PC-9 (cell line): ENCODE measurements around the gene MDH1. TPM values are rescaled to one million over a fixed set of nuclear protein-coding genes. Genes with fewer than 3 reads are reported as not detected.

Experiments
- Bru-seq: library from RNA; stranded (reverse); fragments of 400-500 nt; gene quantifications from one replicate; lab custom pipeline; 2021; lab: Mats Ljungman, UMichigan
- BruChase-seq, 2 experiments: library from RNA; stranded (reverse); fragments of 400-500 nt; gene quantifications; one replicate each; lab custom pipeline; 2021; lab: Mats Ljungman, UMichigan
- BruUV-seq: library from RNA; stranded (reverse); fragments of 400-500 nt; replicated peaks from 2 replicates; lab custom pipeline; 2021; lab: Mats Ljungman, UMichigan
- CTCF ChIA-PET: fragments of 300-600 bp; sonication (Branson Sonifier 250); formaldehyde crosslinking; loops from one replicate; lab custom pipeline; 2022; ENCODE audit warnings: antibody characterized with exemption; lab: Charles Lee
- POLR2A ChIA-PET: fragments of 300-600 bp; sonication (Branson Sonifier 250); formaldehyde crosslinking; loops from one replicate; lab custom pipeline; 2022; ENCODE audit warnings: antibody characterized with exemption; ENCODE audit not compliant: unreplicated experiment; lab: Charles Lee
- DNase-seq, 2 experiments: peaks; one replicate each; pipeline versions ENCODE4 v3.0.0 to v3.0.0-alpha.2; 2015 to 2022; ENCODE audit warnings: mixed read lengths in 1 of 2
- H2AFZ ChIP-seq: fragments of 200-600 bp; sonication (generic); 2 replicates; pipeline ENCODE4 v1.8.1; 2017; ENCODE audit warnings: antibody characterized with exemption
- H3F3A ChIP-seq: fragments of 200-600 bp; sonication (generic); 2 replicates; pipeline ENCODE4 v1.8.1; 2017; ENCODE audit warnings: antibody characterized with exemption, mild to moderate bottlenecking, low read depth; ENCODE audit not compliant: insufficient read depth
- H3K27ac ChIP-seq: fragments of 200-600 bp; sonication (generic); 2 replicates; pipeline ENCODE4 v1.6.1; 2016; ENCODE audit warnings: mixed run types
- H3K27me3 ChIP-seq: fragments of 200-600 bp; sonication (generic); 2 replicates; pipeline ENCODE4 v1.6.1; 2016; ENCODE audit warnings: low read depth, mixed run types; ENCODE audit not compliant: insufficient read depth
- H3K36me3 ChIP-seq: fragments of 200-600 bp; sonication (generic); 2 replicates; pipeline ENCODE4 v1.6.1; 2016; ENCODE audit warnings: low read depth, mixed run types
- H3K4me1 ChIP-seq: fragments of 200-600 bp; sonication (generic); replicated peaks from 2 replicates; pipeline ENCODE4 v1.6.1; 2016; ENCODE audit warnings: mixed run types; ENCODE audit not compliant: insufficient read depth
- H3K4me2 ChIP-seq: fragments of 200-600 bp; sonication (generic); 2 replicates; pipeline ENCODE4 v1.6.1; 2017; ENCODE audit warnings: mixed run types
- H3K4me3 ChIP-seq: fragments of 200-600 bp; sonication (generic); 2 replicates; pipeline ENCODE4 v1.6.1; 2016; ENCODE audit warnings: mixed run types
- H3K79me2 ChIP-seq: fragments of 200-600 bp; sonication (generic); 2 replicates; pipeline ENCODE4 v1.6.1; 2017; ENCODE audit warnings: low read depth, mixed run types
- H3K9me2 ChIP-seq: fragments of 200-600 bp; sonication (generic); 2 replicates; pipeline ENCODE4 v1.8.1; 2017; ENCODE audit warnings: mild to moderate bottlenecking; ENCODE audit not compliant: insufficient read depth
- H3K9me3 ChIP-seq: fragments of 200-600 bp; sonication (generic); 2 replicates; pipeline ENCODE4 v1.8.1; 2016; ENCODE audit warnings: low read depth; ENCODE audit not compliant: insufficient read depth
- H4K20me1 ChIP-seq: fragments of 200-600 bp; sonication (generic); 2 replicates; pipeline ENCODE4 v1.8.1; 2017; ENCODE audit not compliant: insufficient read depth
- CTCF ChIP-seq: fragments of 200-600 bp; sonication (generic); conservative IDR thresholded peaks from 2 replicates; pipeline ENCODE4 v1.6.1; 2017; ENCODE audit warnings: mixed run types, antibody characterized with exemption, mild to moderate bottlenecking, moderate library complexity
- EZH2 ChIP-seq: fragments of 200-600 bp; sonication (generic); IDR thresholded peaks from 2 replicates; pipeline ENCODE4 v1.8.0; 2017; ENCODE audit warnings: antibody characterized with exemption, low read depth
- intact Hi-C: fragments of 100-400 bp; cut with micrococcal nuclease; formaldehyde crosslinking; loops from one replicate; pipeline ENCODE4 v1.10.0; 2022; ENCODE audit not compliant: unreplicated experiment
- long read RNA-seq: library from polyadenylated mRNA; stranded (forward); transcript quantifications from one replicate; pipeline ENCODE4 v2.0.0, GENCODE V29; 2022
- total RNA-seq: library from RNA; stranded (reverse); gene quantifications from 2 replicates; pipeline ENCODE4 v1.2.3, GENCODE V29; 2021

The MDH1 gene
- 157 and 162 TPM in 2 replicates for total RNA-seq
- Bru-seq, nascent RNA: percentile 80 among the genes with signal in this experiment
- BruChase-seq, experiment 1, labeled RNA remaining after a 2-hour chase: percentile 84 among the genes with signal in this experiment
- BruChase-seq, experiment 2, labeled RNA remaining after a 6-hour chase: percentile 84 among the genes with signal in this experiment
- long read RNA-seq, transcript MDH1-202 (6 exons, 808 nt): minor isoform, 15 of 503 reads
- long read RNA-seq, transcript MDH1-201 (9 exons, 1,650 nt): major isoform, 448 of 503 reads
- long read RNA-seq, transcript MDH1-214 (2 exons, 552 nt): minor isoform, 17 of 503 reads
- long read RNA-seq, partial matches to known transcripts: 12 of 503 reads
- long read RNA-seq, other reads (novel, unspliced or antisense): 8 of 503 reads

DNA sequence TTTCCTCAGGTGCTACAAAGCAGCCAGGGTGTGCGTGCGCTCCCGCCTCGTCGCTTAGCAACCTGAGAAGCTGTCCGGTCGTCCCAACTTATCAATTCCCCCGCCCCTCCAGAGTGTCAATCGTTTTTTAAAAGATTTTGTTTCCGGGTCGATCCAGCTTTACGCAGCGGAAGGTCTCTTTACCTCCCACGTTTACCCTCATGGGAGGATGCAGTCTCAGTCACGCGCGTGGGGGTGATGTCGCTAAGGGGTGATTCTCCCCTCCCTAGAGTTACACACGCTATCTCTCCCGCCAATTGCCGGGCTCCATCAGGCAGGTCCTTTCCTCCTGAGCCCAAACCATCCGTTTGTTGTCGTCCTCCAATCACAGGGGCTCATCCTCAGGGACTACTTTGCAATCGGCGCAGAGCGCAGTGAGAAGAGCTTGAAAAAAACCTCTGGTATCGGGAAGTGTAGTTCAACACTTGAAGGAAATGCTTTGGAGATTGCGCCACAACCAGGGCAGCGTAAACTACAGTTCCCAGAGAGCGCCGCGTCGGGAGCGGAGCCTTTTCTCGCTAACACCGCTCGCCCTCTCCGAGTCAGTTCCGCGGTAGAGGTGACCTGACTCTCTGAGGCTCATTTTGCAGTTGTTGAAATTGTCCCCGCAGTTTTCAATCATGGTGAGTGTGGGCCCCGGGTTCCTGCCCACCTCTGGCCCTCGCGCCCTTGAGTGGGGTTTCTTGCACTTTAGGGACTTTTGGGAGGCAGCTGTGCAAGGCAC lies at the start of gene MDH1, which contains the start of gene WDPCP:
Gene MDH1, plus strand, starts transcription at position 579 of the 763 bp plus-strand sequence. Its CDS starts 81 bp downstream, at position 660.
Gene WDPCP, minus strand, starts transcription at position 93 of the 763 bp plus-strand sequence. CDS start 206 bp downstream, outside the sequence.
- H3K27me3 ChIP-seq: no peaks in the 10 kb centered on the region
- peaks cover 58% of the 10 kb centered on the region for H3K79me2 ChIP-seq
- H4K20me1 ChIP-seq: no peaks in the 10 kb centered on the region
- no peaks in the 10 kb centered on the region for H3F3A ChIP-seq
- intact Hi-C loops: loop anchor here (1.0 to 10.0 kb wide), 5 partner anchors 26 to 426 kb away; partner anchors contain the start of genes UGP2 and VPS54
- TF ChIP-seq CTCF (no peak), EZH2 (no peak)
- CTCF ChIA-PET: interaction anchor here (0.6 to 1.1 kb wide), 2 partner anchors 253 to 272 kb away, joined by 3 read pairs; partner anchors contain the start of gene UGP2
- H2AFZ ChIP-seq: peak within 1 kb of the TSS; percentile 86
- peaks cover 23% of the 10 kb centered on the region for H3K4me1 ChIP-seq
- H3K36me3 ChIP-seq: 0 out of 2 replicates have a peak, but pooled peaks cover 6% of the 10 kb centered on the region
- POLR2A ChIA-PET: interaction anchor here (0.5 to 1.0 kb wide), 6 partner anchors 27 to 1789 kb away, joined by 3 to 8 read pairs (median 4); no protein-coding TSS in a partner anchor
- H3K9me2 ChIP-seq: no peaks in the 10 kb centered on the region
- DNase-seq: peak; percentile 94 to 100
- no peaks in the 10 kb centered on the region for H3K9me3 ChIP-seq
- BruUV-seq: no TSS peak
- peak within 1 kb of the TSS; percentile 63 for H3K4me3 ChIP-seq
- H3K4me2 ChIP-seq: peak within 1 kb of the TSS; percentile 86
- H3K27ac ChIP-seq: peak within 1 kb of the TSS; percentile 72

GRCh38 chr2:63539416-63540162 lies 49.2 kb upstream of the MDH1 start:
- ChIA-PET CTCF (interaction anchor here (0.7 kb wide), 1 partner anchor 528 kb away, joined by 3 read pairs; no protein-coding TSS in a partner anchor), POLR2A (no interaction called here)
- Histone ChIP-seq H3K4me1 (no peaks in the 10 kb centered on the region), H3K4me2 (no peak overlapping the region), H4K20me1 (no peaks in the 10 kb centered on the region), H3K4me3 (no peak overlapping the region), H3K27ac (no peak overlapping the region), H3K9me3 (no peaks in the 10 kb centered on the region), H3K79me2 (no peaks in the 10 kb centered on the region), H3K27me3 (no peaks in the 10 kb centered on the region), H3F3A (no peaks in the 10 kb centered on the region), H2AFZ (no peak overlapping the region), H3K36me3 (no peaks in the 10 kb centered on the region), H3K9me2 (no peaks in the 10 kb centered on the region)
- no TSS peak for BruUV-seq
- intact Hi-C loops: loop anchor here (5.0 kb wide), 1 partner anchor 1617 kb away; no protein-coding TSS in a partner anchor
- TF ChIP-seq CTCF: no peak
- no peak for TF ChIP-seq EZH2
- no peak for DNase-seq
